Measurements from ENCODE around the gene ZSCAN31.
"Not testable (repeated sequence)": the region's sequence is repeated elsewhere in the genome, so short reads cannot be mapped to it uniquely, and the experiment has no call there.

ZSCAN31 gene

DNA sequence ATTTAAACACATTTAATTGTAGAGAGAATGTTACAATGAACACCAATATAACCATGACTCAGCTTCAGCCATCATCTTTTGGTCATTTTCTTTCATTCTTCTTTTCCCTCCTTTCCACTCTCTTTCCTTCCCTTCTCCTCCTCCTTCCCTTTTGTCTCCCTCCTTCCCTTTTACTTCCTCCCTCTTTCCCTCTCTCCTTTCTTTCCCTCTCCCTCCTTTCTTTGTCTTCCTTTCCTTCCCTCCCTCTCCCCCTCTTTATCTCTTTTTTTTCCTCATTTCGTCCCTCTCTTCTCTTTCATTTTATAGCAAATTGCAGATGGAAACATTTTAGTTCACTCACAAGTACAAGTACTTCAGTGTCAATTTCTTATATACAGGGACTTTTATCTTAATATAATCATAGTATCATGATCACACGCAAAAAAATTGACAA, 15.6 kb upstream of the ZSCAN31 start:
- no peak for DNase-seq

DNA sequence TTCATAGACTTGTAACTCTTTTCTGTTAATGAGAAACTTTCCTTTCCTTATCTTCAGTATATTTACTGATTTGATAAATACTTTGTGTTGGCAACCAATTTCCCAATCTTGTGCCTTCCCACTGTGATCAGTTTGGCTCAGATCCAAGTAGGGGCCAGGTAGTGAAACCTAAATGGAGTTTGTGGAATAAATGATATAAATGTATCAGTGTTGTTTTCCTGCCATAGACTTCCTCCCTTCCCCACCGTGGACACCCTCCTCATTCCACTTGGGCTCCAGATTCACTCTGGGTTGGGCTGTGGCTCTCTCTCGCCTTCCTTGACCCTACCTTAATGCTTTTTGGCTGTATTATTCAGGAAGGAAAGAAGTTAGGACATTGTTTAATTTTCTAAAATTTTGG, 15.1 kb upstream of the ZSCAN31 start:
- DNase-seq = no peak

DNA sequence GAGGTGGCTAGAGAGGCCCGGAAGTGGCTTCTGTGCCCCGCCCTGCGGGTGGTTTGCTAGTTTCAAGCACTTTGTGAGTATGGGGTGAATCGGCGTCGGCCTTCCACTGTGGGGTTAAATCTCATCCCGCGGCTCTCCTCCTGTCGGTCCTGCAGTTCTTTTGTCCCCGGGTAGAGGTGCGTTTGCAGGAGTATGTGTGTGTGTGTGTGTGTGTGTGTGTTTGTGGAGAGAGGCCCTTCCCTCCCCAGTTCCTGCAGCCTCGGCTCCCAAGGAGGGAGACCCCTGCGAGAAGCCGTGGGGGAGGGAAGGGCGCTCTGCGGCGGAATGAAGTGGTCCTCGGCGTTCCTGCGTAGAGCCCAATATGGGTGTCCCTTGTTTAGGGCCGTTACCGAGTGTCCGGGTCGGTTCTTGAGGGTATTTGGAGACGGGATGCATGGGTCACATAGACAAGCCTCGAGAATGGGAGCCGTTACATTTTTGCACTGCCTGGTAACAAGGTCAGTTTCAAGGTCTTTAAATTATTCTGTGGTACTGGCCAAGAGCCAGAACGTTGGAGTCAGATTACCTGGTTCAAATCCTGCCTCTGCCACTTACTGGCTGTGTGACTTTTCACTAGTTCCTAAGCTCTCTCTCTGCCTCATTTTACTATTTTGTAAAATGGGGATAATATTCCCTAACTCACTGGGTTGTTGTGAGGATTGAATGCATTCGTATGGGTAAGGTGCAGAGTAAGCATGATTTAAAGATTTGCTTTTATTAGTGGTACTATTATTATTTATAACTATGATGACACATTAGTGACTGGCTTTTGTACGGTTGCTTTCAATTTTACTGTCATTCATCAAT, 14.2 kb upstream of the ZSCAN31 start, which contains the start of gene ZKSCAN3:
Gene ZKSCAN3, plus strand, starts transcription at position 56 of the 846 bp plus-strand sequence. CDS start 9,640 bp downstream, outside the sequence.
- peak; percentile 88 for DNase-seq

DNA sequence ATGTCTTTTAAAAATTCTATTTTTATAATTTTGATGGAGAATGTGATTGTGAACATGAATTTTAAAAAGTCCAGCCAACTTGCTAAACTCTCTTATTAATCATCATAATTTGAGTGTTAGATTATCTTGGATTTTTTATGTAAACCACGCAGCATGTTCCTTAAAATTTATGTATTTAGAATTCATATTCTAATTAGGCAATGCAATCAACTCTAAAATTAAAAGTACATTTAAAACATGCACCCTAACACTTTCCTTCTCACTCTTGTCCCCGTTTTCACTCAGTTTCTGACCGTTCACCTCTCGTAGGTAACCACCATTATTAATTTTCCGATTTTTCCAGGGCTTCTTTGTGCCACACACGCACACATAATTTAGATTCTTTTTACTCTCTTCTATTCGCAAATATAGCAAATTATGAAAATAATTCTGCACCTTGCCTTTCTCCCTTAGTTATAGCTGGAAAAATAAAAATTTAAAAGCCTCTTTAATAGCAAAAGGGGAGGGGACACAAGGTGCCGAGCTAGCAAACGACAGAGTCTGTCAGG, 13.5 kb upstream of the ZSCAN31 start:
- DNase-seq = no peak

DNA sequence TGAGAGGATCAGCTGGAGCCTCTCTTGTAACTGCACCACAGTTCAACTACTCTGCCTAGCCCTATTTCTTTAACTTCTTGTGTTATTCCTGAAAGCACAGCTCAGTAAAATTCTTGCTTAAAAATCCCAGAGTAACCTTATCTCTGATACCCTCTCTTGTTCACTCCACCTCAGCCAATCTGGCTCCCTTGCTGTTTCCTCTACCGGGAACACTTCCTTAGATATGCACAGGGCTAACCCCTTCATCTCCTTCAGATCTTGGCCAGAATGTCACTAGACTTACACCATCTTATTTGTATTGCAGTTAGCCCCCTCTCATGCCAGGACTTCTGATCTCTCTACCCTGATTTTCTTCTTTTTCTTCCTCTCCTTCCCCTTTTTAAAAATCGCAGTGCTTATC, 11.2 kb upstream of the ZSCAN31 start:
- DNase-seq = no peak

DNA sequence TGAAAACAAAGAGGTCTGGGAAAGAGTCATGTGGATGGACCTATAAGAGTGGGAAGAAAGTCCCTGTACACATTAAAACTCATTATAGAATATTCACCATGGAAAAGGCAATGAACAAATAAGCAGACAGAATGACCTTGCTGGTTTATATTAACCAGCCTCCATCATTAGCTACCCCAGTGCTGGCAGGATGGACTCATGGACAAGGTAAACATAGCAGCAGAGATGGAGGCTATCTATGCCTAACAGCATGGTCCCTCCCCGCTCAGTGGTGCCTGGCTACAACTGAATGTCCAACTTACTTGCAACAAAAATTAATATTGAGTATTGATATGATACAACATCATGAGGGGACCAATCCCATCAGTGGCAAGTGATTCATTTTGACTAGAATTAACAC, 9.3 kb upstream of the ZSCAN31 start:
- no peak for DNase-seq

DNA sequence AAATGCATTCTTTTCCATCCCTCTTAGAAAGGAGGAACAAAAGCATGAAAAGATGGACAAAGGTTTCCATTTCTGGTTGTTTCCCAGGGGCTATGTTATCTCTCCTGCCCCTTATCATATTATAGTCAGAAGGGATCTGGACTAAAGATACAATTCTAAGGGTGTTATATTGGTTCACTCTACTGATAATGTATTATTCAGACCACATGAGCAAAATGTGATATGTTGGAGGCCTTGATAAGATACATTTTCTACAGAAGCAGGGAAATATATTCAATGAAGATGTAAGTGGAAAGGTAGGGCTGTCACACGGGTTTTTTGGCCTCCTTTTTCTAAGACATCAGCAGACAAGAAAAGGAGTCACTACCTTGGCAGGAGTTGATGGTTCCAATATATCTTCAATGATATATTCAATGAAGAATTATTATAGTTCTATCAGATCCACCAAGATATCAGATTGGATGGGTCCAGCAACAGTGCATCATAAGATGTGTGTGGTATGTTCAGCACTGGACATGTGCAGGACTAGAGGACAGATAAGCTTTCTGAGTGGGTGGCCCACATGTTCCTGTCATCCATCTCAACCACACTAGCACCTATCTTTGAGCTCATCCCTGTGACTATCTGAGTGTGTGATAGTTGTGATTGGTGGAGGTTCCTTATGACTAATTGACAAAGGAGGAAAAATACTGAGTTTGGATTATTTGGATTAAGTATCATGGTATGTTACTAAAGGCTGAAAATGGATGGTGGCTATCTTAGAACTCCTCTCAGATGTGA, 8.1 kb upstream of the ZSCAN31 start:
- no peak for DNase-seq

DNA sequence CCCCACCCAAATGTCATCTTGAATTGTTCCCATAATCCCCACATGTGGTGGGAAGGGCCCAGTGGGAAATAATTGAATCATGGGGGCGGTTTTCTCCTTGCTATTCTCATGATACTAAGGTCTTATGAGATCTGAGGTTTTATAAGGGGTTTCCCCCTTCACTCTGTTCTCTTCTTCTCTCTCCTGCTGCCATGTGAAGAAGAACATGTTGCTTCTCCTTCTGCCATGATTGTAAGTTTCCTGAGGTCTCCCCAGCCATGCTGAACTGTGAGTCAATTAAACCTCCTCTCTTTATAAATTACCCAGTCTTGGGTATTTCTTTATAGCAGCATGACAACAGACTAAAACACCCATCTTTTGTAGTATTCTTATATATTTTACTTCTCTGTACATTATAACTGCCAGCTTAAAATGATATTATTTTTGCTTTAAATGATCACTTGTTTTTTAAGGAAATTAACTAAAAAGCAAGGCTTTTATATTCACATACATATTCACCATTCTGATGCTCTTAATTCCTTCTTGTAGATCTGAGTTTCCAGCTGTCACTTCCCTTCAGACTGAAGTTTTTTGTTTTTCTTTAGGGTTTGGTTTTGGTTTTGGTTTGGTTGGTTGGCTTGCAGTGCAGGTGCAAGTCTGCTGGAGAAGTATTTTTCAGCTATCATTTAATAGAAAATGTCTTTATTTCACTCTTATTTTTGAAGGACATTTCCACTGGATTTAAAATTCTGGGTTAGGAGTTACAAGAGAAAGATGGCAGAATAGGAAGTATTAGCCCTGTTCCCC, 4.6 kb upstream of the ZSCAN31 start:
- DNase-seq = no peak

DNA sequence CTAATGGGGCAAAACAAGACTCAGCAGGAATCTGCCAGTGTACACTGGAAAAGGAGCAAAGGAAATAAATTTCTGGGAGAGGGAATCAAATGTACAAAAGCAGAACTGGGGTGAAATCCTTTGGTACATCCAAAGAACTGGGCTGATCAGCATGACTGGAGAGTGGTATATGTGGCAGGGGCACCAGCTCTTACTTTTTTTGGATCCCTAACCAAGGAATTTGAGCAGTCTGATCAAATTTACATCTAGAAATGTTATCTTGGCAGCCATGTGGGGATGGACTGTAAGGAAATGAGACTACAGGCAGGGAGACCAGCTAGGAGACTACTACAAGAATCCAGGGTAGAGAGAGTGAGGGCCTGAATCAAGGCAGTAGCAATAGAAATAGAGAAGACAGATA, 1.2 kb upstream of the ZSCAN31 start:
- no peak for DNase-seq

DNA sequence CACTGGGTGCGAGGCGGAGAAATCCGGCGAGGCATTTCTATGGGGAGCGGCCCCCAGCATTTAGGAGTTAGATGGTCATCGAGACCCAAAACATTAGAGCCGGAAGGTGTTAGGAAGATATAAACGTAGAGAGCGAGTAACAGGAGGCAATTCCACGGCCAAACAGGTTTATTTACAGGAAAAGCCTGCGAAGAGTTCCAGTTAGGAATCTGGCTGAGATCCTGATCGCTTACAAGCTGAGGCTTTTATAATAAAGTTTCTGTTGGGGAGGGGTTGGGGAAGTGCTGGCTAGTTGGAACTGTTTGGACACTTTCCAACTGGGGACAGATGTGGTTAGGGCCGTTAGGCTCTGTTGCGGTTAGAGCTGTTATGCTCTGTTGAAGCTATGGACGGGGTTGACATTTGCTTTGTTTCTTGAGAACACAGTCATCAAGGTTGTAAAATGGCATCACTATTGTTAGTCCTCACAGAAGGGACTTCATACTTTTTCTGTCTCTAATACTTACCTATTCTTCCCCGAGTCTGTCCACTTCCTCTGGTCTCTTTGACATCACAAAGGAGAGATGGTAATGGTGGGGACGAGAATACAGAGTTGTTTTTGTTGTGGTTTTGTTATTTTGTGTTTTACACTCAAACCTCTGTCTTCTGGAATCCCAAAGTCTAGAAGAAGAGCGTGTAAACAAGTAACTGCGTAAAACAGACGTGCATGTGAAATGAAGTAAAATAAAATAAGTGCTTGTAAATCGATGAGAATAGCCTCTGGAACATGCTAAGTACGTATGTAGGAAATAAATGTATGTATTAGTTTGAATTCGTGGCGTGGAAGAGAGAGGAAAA, 554 bp upstream of the ZSCAN31 start:
- DNase-seq = peak; percentile 57

DNA sequence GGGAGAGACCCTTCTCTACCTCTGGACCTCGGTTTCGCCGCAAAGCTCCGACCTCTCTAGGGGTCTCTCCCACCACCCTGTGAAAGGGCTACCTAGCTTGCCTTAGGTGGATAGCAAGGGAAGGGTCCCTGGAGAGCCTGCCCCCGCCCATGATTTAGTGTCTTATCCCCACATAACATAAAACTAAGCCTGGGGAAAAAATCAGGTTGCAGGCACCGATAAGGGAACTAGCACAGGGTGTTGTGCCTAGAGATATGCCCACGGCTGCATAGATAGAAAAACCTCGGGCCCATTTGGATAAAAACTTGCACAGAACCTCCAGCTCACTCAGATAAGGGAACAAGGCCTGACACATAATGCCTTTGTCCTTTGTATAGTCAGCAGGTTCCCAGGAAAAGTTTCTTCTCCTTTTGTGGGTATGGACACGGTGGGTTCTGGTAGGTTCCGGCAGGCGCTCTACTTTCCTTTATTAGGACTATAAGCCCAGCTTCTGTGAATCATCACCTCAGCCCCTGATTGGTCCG, 846 bp downstream of the ZSCAN31 start:
- no peak for DNase-seq

DNA sequence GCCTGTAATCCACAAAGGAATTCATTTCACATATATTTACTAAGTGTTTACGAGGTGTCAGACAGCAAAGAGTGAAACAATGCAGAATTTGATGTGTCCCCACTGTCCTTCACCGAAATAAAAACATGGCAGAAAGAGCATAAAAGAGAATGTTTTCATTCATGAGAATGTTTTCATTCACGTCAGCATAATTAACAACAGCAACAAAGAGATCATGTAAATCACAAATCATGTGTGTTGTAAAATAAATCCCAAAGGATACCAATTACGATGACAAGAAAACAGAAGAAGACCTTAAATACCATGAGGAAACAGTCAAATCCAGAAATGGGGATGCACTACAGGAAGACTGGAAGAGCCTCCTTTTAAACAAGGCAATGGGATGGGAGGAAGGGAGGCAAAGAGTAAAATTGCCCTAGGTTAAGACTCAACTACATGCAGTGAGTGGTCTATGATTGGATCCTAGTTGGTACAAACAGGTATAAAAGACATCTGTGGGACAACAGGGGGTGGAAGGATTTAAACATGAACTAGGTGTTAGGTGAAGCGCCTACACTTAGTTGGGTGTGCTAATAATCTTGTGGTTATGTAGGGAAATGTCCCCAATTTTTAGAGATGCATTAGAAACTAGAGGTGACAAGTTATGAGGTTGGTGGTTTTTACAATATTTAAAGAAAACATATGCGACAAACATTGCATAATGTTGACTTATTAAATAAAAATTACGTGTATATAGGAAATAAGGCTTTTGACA, 1.5 kb downstream of the ZSCAN31 start:
- DNase-seq = peak; percentile 1

DNA sequence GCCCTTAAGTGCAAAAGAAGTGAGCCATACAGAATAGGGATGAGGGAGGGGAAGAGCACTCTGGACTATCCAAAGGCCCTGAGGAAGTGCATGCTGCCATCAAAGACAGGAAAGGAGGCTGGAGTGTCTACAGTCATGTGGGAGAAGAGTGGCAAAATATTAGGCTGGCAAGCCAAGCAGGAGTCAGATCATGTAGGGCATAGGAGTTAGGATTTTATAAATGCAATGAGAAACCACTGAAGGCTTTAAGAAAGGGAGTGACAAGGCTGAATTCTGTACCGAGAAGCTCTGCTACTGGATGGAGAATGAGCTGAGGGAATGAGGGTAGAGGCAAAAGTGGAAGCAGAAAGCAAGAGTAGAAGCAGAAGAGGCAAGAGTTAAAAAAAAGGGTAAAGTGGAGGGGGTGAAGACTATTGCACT, 2.3 kb downstream of the ZSCAN31 start:
- DNase-seq = no peak

DNA sequence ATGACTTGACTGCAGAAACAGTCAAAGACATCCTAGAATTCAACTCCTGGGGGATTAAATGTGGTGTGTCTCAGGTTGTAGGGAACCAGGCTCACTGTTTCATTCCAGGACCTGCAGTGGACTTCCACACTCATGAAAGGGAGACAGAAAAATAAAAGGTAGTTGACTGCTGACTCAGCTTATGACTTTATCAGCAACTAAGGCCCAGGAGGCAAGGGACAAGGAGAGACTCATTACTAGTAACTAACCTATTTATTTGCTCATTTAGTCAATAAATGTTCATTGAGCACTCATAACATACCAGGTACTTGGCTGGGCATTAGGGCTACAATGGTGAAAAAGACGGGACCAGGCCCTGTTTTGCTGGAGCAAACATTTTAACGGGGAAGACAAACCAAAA, 2.9 kb downstream of the ZSCAN31 start:
- DNase-seq = no peak

DNA sequence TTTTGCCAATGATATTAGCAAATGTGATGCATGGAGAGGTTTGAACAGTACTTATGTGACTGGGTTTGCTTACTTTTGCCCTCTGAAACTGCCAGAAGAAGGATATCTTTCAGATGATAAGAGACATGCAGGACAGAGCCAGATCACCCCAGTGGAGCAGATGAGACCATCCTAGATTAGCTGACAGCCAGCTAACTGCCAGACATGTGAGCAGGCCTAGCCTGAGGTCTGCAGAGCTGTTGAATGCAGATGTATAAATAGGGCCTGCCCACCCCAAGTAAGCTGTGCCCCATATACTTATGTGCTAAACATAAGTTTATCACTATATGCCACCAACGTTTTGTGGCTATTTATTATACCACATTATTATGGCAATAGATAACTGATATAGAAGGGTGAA, 5.9 kb downstream of the ZSCAN31 start:
- DNase-seq = no peak

DNA sequence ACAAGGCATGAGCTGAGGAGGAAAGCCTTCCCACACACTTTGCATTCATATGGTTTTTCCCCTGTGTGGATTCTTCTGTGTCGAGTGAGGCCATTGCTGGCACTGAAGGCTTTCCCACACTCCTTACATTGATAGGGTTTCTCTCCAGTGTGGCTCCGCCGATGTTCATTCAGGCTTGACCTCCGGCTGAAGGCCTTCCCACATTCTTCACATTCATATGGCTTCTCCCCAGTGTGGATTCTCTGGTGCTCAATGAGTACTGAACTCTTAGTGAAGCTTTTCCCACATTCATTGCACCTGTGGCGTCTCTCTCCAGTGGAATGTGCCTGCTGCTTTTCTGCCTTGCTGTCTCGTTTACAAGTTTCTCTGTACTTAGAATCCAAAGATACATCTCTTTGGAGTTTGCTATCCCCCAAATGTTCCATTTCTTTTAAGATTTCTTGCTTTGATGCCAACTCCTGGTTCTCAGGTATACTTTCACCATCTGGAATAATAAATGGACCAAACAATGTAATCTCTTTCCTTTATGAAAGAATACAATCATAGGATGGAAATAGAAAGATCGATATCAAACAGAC, 9.5 kb downstream of the ZSCAN31 start:
- no peak for DNase-seq

DNA sequence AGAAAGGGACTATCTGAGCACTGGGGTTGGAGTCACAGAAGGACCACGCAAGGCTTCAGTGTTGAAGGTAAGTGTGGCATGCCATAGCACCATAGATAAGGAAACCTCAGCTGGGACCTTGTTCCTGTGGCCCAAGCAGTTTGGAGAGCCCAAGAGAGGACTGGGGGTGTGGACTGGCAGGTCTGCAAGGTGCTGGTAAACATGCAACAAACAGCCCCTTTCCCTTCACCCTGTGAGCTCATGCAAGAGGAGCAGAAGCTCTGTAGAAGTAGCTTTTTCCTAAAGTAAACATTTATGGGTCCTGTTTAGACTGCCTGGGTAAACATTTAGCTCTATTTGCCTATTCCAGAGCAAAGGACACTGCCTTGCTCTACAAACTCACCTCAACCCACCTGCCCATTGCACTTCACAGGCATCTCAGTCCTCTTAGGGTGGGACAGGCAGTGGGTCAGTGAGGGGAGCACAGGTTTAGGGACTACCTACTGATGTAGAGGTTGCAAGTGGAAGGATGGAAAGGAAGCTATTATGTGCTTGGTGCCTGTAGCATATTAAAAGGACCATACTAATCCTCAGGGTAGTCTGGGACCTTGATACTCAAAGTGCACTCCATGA, 12.0 kb downstream of the ZSCAN31 start:
- DNase-seq = no peak

DNA sequence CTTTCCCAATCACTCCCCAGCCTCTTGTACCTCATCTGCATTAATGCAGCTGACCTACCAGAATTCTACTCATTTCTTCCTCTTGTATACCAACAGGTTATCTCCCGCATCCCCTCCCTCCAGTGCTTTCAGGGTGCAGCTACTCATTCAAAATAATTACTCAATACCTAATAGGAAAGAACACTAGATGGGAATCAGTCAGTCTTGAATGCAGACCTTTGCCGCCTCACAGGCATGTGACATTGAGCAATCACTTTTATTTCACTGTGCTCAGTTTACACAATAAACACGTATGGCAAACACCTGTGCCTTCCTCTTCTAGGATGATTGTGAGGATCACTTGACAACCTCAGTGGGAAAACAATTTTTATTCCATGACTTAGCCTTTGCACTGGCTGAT, 13.3 kb downstream of the ZSCAN31 start:
- DNase-seq = no peak

DNA sequence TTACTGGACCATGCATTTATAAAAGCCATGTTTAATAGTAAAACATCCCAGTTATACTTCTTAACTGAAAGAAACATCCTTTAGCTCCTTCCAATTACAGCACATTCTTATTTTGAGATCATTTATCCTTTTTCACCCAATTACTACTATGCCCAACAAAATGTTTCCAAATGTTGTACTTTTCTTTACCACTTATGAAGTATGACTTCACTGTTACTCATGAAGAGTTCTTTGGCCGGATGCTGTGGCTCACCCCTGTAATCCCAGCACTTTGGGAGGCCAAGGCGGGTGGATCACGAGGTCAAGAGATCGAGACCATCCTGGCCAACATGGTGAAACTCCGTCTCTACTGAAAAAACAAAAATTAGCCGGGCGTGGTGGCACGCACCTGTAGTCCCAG, 18.1 kb downstream of the ZSCAN31 start:
- DNase-seq = not testable (repeated sequence)

DNA sequence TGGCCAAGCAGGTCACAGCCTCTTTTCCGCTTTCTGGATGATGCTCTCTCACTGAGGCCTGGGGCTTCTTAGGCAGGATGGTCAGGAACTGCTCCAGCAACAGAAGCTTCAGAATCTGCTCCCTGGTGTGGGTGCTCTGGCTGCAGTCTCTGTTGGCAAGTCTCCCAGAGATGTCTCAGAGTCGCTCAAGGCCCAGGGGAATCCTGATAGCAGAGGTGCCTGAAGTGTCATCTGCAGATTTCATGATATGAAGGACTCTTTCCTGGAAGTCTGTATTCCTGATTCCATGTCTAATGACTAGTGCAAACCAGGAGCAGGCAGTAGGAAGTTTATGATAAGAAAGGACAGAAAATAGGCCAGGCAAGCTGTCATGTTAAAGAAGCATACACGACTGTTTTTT, 20.3 kb downstream of the ZSCAN31 start:
- no peak for DNase-seq

All from CD4-positive, alpha-beta T cell treated with Interleukin-4 for 4 hours (primary cell).